ENCODE results near the gene OAS3. TPM values are rescaled to one million over a fixed set of nuclear protein-coding genes. Genes with fewer than 3 reads are reported as not detected.
"Not testable (repeated sequence)": the region's sequence is repeated elsewhere in the genome, so short reads cannot be mapped to it uniquely, and the experiment has no call there.

Gene OAS3
- total and polyA plus RNA-seq, 8 donors: 1.7 to 8.8 (median 3.6) TPM

DNA sequence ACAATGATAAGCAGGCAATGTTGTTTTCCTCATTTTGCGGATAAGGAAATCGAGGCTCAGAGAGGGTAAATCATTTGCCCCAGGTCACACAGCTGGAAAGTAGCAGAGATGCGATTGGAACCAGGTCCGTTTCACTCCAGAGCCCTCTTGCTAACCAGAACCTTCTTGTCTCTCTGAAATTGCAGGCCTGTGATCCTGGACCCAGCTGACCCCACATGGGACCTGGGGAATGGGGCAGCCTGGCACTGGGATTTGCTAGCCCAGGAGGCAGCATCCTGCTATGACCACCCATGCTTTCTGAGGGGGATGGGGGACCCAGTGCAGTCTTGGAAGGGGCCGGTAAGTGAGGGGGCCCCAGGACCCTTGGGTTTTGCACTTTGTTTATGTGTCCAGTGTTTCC lies 9.5 kb downstream of the OAS3 start:
- H3K4me1 ChIP-seq: no peaks in the 10 kb centered on the region
- H3K27ac ChIP-seq: no peak overlapping the region
- no peaks in the 10 kb centered on the region for H3K9me3 ChIP-seq
- FAIRE-seq (no peak), ATAC-seq (no peak), DNase-seq (no peak)
- no peak overlapping the region for H3K4me3 ChIP-seq
- 91 to 95% methylated on average over 5 of the region's 5 CpGs for WGBS, 2 donors
- no peak for TF ChIP-seq CTCF (IDR thresholded peaks at IDR 0.05)
- intact Hi-C loops (cut with DNase I): no loop called here
- H3K27me3 ChIP-seq: no peaks in the 10 kb centered on the region
- peaks cover 0 to 7% (median 0%) of the 10 kb centered on the region in 3 donors for H3K36me3 ChIP-seq

DNA sequence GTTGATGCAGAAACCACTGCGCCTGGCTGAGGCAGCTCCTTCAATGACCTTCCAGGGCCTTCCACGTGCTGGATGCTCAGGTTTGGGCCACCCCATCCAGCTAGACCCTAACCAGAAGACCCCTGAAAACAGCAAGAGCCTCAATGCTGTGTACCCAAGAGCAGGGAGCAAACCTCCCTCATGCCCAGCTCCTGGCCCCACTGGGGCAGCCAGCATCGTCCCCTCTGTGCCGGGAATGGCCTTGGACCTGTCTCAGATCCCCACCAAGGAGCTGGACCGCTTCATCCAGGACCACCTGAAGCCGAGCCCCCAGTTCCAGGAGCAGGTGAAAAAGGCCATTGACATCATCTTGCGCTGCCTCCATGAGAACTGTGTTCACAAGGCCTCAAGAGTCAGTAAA lies 10.5 kb downstream of the OAS3 start:
- intact Hi-C loops (cut with DNase I): no loop called here
- TF ChIP-seq CTCF (IDR thresholded peaks at IDR 0.05): no peak
- ATAC-seq (no peak), DNase-seq (no peak), FAIRE-seq (no peak)
- 93 to 95% methylated on average over 7 of the region's 7 CpGs for WGBS, 2 donors
- Histone ChIP-seq H3K27ac (no peak overlapping the region), H3K27me3 (no peaks in the 10 kb centered on the region), H3K4me3 (no peak overlapping the region), H3K9me3 (no peaks in the 10 kb centered on the region), H3K36me3 (peaks cover 0 to 7% (median 0%) of the 10 kb centered on the region in 3 donors), H3K4me1 (no peaks in the 10 kb centered on the region)

DNA sequence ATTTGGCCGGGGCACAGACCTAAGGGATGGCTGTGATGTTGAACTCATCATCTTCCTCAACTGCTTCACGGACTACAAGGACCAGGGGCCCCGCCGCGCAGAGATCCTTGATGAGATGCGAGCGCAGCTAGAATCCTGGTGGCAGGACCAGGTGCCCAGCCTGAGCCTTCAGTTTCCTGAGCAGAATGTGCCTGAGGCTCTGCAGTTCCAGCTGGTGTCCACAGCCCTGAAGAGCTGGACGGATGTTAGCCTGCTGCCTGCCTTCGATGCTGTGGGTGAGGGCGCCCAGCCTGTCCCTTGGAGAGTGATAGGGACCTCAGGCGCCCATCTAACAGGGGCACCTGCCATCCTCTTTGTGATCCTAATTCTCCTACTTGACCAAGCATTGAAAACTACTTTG lies 12.4 kb downstream of the OAS3 start:
- no peaks in the 10 kb centered on the region for H3K4me1 ChIP-seq
- H3K4me3 ChIP-seq: no peak overlapping the region
- WGBS, 2 donors: 92% methylated on average over 11 of the region's 11 CpGs
- no peaks in the 10 kb centered on the region for H3K27me3 ChIP-seq
- peaks cover 0 to 7% (median 0%) of the 10 kb centered on the region in 3 donors for H3K36me3 ChIP-seq
- ATAC-seq (no peak), DNase-seq (no peak), FAIRE-seq (no peak)
- H3K9me3 ChIP-seq: no peaks in the 10 kb centered on the region
- intact Hi-C loops (cut with DNase I): no loop called here
- no peak for TF ChIP-seq CTCF (IDR thresholded peaks at IDR 0.05)
- no peak overlapping the region for H3K27ac ChIP-seq

- not testable (repeated sequence) for ATAC-seq
- WGBS, 2 donors: 89 to 95% methylated on average over 4 of the region's 4 CpGs
Measured at GRCh38 chr12:112957125-112957524, 18.9 kb downstream of the OAS3 start.

GRCh38 chr12:112961074-112961473 lies 22.8 kb downstream of the OAS3 start:
- FAIRE-seq (no peak), DNase-seq (no peak), ATAC-seq (no peak)
- no peak overlapping the region for H3K27ac ChIP-seq
- intact Hi-C loops (cut with DNase I): no loop called here
- H3K4me3 ChIP-seq: no peak overlapping the region
- H3K36me3 ChIP-seq: peaks cover 0 to 7% (median 0%) of the 10 kb centered on the region in 3 donors
- WGBS, 2 donors: 85 to 88% methylated on average over 7 of the region's 7 CpGs
- no peaks in the 10 kb centered on the region for H3K4me1 ChIP-seq
- no peaks in the 10 kb centered on the region for H3K9me3 ChIP-seq
- H3K27me3 ChIP-seq: no peaks in the 10 kb centered on the region
- TF ChIP-seq CTCF (IDR thresholded peaks at IDR 0.05): no peak

More at GRCh38 chr12:112957125-112957524, 18.9 kb downstream of the OAS3 start:
- H3K4me3 ChIP-seq; intact Hi-C loops (cut with DNase I); H3K36me3 ChIP-seq; H3K27me3 ChIP-seq; H3K9me3 ChIP-seq; H3K27ac ChIP-seq; H3K4me1 ChIP-seq; DNase-seq; FAIRE-seq: not testable (repeated sequence)
